ENCODE results near the gene BLOC1S6. TPM values are rescaled to one million over a fixed set of nuclear protein-coding genes. Genes with fewer than 3 reads are reported as not detected.

Gene BLOC1S6
- total and polyA plus RNA-seq, 4 donors = 49.8 to 86.6 (median 60.4) TPM

- WGBS (ENCODE audit: insufficient coverage) = 1% methylated on average over 14 of the region's 14 CpGs
- DNase-seq (ENCODE audit: low read depth in 4 of 6, low spot score in 6 of 6) = peak in 1 of 6 donors; percentile 2
- H3K36me3 ChIP-seq (ENCODE audit: control insufficient read depth, insufficient read depth, low read length) = no peaks in the 10 kb centered on the region
These were observed 531 bp upstream of the BLOC1S6 start for GRCh38 chr15:45586601-45587094.

GRCh38 chr15:45587863-45588170 lies 638 bp downstream of the BLOC1S6 start:
- Histone ChIP-seq H3K9me3 (ENCODE audit: control insufficient read depth, insufficient read depth, low read length) (no peaks in the 10 kb centered on the region), H3K4me3 (ENCODE audit: low read depth, low read length) (peak overlapping the region; percentile 99), H3K27me3 (ENCODE audit: control insufficient read depth, insufficient read depth, low read length) (no peaks in the 10 kb centered on the region), H3K36me3 (ENCODE audit: control insufficient read depth, insufficient read depth, low read length) (no peaks in the 10 kb centered on the region), H3K27ac (ENCODE audit: low read depth, low read length) (peak overlapping the region; percentile 100), H3K4me1 (ENCODE audit: control insufficient read depth, insufficient read depth, low read length) (peaks cover 4% of the 10 kb centered on the region)
- WGBS (ENCODE audit: insufficient coverage) = no CpG with 5 or more reads among the region's 4 CpGs
- peak in 1 of 6 donors; percentile 50 for DNase-seq (ENCODE audit: low read depth in 4 of 6, low spot score in 6 of 6)

More at GRCh38 chr15:45586601-45587094, 531 bp upstream of the BLOC1S6 start:
- Histone ChIP-seq H3K4me1 (ENCODE audit: control insufficient read depth, insufficient read depth, low read length) (peaks cover 4% of the 10 kb centered on the region), H3K9me3 (ENCODE audit: control insufficient read depth, insufficient read depth, low read length) (no peaks in the 10 kb centered on the region), H3K4me3 (ENCODE audit: low read depth, low read length) (peak overlapping the region; percentile 99), H3K27ac (ENCODE audit: low read depth, low read length) (peak overlapping the region; percentile 100), H3K27me3 (ENCODE audit: control insufficient read depth, insufficient read depth, low read length) (no peaks in the 10 kb centered on the region)

GRCh38 chr15:45588219-45588875 lies 1.2 kb downstream of the BLOC1S6 start:
- no peaks in the 10 kb centered on the region for H3K9me3 ChIP-seq (ENCODE audit: control insufficient read depth, insufficient read depth, low read length)
- no peaks in the 10 kb centered on the region for H3K36me3 ChIP-seq (ENCODE audit: control insufficient read depth, insufficient read depth, low read length)
- peaks cover 4% of the 10 kb centered on the region for H3K4me1 ChIP-seq (ENCODE audit: control insufficient read depth, insufficient read depth, low read length)
- no peaks in the 10 kb centered on the region for H3K27me3 ChIP-seq (ENCODE audit: control insufficient read depth, insufficient read depth, low read length)
- H3K27ac ChIP-seq (ENCODE audit: low read depth, low read length) = peak overlapping the region; percentile 100
- 66% methylated on average over 3 of the region's 6 CpGs for WGBS (ENCODE audit: insufficient coverage)
- DNase-seq (ENCODE audit: low read depth in 4 of 6, low spot score in 6 of 6) = peak in 1 of 6 donors; percentile 8
- H3K4me3 ChIP-seq (ENCODE audit: low read depth, low read length) = peak overlapping the region; percentile 99

- Histone ChIP-seq H3K4me1 (ENCODE audit: control insufficient read depth, insufficient read depth, low read length) (peaks cover 4% of the 10 kb centered on the region), H3K4me3 (ENCODE audit: low read depth, low read length) (no peak overlapping the region)
These were observed 2.1 kb downstream of the BLOC1S6 start for GRCh38 chr15:45589256-45589655.

GRCh38 chr15:45594319-45594718 lies 7.1 kb downstream of the BLOC1S6 start:
- no peak overlapping the region for H3K27ac ChIP-seq (ENCODE audit: low read depth, low read length)
- H3K36me3 ChIP-seq (ENCODE audit: control insufficient read depth, insufficient read depth, low read length) = peaks cover 19% of the 10 kb centered on the region
- no peak for DNase-seq (ENCODE audit: low read depth in 4 of 6, low spot score in 6 of 6)
- no peaks in the 10 kb centered on the region for H3K9me3 ChIP-seq (ENCODE audit: control insufficient read depth, insufficient read depth, low read length)
- WGBS (ENCODE audit: insufficient coverage) = 80% methylated on average over 1 of the region's 2 CpGs
- H3K27me3 ChIP-seq (ENCODE audit: control insufficient read depth, insufficient read depth, low read length) = no peaks in the 10 kb centered on the region
- H3K4me3 ChIP-seq (ENCODE audit: low read depth, low read length) = no peak overlapping the region
- no peaks in the 10 kb centered on the region for H3K4me1 ChIP-seq (ENCODE audit: control insufficient read depth, insufficient read depth, low read length)

More at GRCh38 chr15:45589256-45589655, 2.1 kb downstream of the BLOC1S6 start:
- H3K27ac ChIP-seq (ENCODE audit: low read depth, low read length) = no peak overlapping the region
- 83% methylated on average over 1 of the region's 5 CpGs for WGBS (ENCODE audit: insufficient coverage)
- no peaks in the 10 kb centered on the region for H3K9me3 ChIP-seq (ENCODE audit: control insufficient read depth, insufficient read depth, low read length)
- no peak for DNase-seq (ENCODE audit: low read depth in 4 of 6, low spot score in 6 of 6)
- no peaks in the 10 kb centered on the region for H3K27me3 ChIP-seq (ENCODE audit: control insufficient read depth, insufficient read depth, low read length)
- no peaks in the 10 kb centered on the region for H3K36me3 ChIP-seq (ENCODE audit: control insufficient read depth, insufficient read depth, low read length)

- 80% methylated on average over 1 of the region's 2 CpGs for WGBS (ENCODE audit: insufficient coverage)
- no peaks in the 10 kb centered on the region for H3K4me1 ChIP-seq (ENCODE audit: control insufficient read depth, insufficient read depth, low read length)
- no peak overlapping the region for H3K4me3 ChIP-seq (ENCODE audit: low read depth, low read length)
- no peak for DNase-seq (ENCODE audit: low read depth in 4 of 6, low spot score in 6 of 6)
- no peaks in the 10 kb centered on the region for H3K9me3 ChIP-seq (ENCODE audit: control insufficient read depth, insufficient read depth, low read length)
- H3K27ac ChIP-seq (ENCODE audit: low read depth, low read length) = no peak overlapping the region
- no peaks in the 10 kb centered on the region for H3K27me3 ChIP-seq (ENCODE audit: control insufficient read depth, insufficient read depth, low read length)
- peaks cover 19% of the 10 kb centered on the region for H3K36me3 ChIP-seq (ENCODE audit: control insufficient read depth, insufficient read depth, low read length)
These were observed 7.8 kb downstream of the BLOC1S6 start for GRCh38 chr15:45594835-45595530.

- Histone ChIP-seq H3K4me3 (ENCODE audit: low read depth, low read length) (no peak overlapping the region), H3K27ac (ENCODE audit: low read depth, low read length) (no peak overlapping the region), H3K27me3 (ENCODE audit: control insufficient read depth, insufficient read depth, low read length) (no peaks in the 10 kb centered on the region), H3K4me1 (ENCODE audit: control insufficient read depth, insufficient read depth, low read length) (no peaks in the 10 kb centered on the region), H3K9me3 (ENCODE audit: control insufficient read depth, insufficient read depth, low read length) (no peaks in the 10 kb centered on the region), H3K36me3 (ENCODE audit: control insufficient read depth, insufficient read depth, low read length) (peaks cover 11% of the 10 kb centered on the region)
- DNase-seq (ENCODE audit: low read depth in 4 of 6, low spot score in 6 of 6) = no peak
- no CpG with 5 or more reads among the region's 3 CpGs for WGBS (ENCODE audit: insufficient coverage)
These were observed 16.7 kb downstream of the BLOC1S6 start for GRCh38 chr15:45603881-45604280.

- Histone ChIP-seq H3K9me3 (ENCODE audit: control insufficient read depth, insufficient read depth, low read length) (no peaks in the 10 kb centered on the region), H3K4me1 (ENCODE audit: control insufficient read depth, insufficient read depth, low read length) (no peaks in the 10 kb centered on the region), H3K4me3 (ENCODE audit: low read depth, low read length) (no peak overlapping the region), H3K27me3 (ENCODE audit: control insufficient read depth, insufficient read depth, low read length) (no peaks in the 10 kb centered on the region), H3K27ac (ENCODE audit: low read depth, low read length) (no peak overlapping the region), H3K36me3 (ENCODE audit: control insufficient read depth, insufficient read depth, low read length) (peaks cover 11% of the 10 kb centered on the region)
- 89% methylated on average over 1 of the region's 1 CpG for WGBS (ENCODE audit: insufficient coverage)
- DNase-seq (ENCODE audit: low read depth in 4 of 6, low spot score in 6 of 6) = no peak
These were observed 17.1 kb downstream of the BLOC1S6 start for GRCh38 chr15:45604326-45604725.

GRCh38 chr15:45606413-45606812 lies 19.2 kb downstream of the BLOC1S6 start:
- Histone ChIP-seq H3K9me3 (ENCODE audit: control insufficient read depth, insufficient read depth, low read length) (no peaks in the 10 kb centered on the region), H3K27ac (ENCODE audit: low read depth, low read length) (no peak overlapping the region), H3K36me3 (ENCODE audit: control insufficient read depth, insufficient read depth, low read length) (peaks cover 15% of the 10 kb centered on the region), H3K27me3 (ENCODE audit: control insufficient read depth, insufficient read depth, low read length) (no peaks in the 10 kb centered on the region), H3K4me1 (ENCODE audit: control insufficient read depth, insufficient read depth, low read length) (no peaks in the 10 kb centered on the region), H3K4me3 (ENCODE audit: low read depth, low read length) (no peak overlapping the region)
- 92% methylated on average over 1 of the region's 3 CpGs for WGBS (ENCODE audit: insufficient coverage)
- DNase-seq (ENCODE audit: low read depth in 4 of 6, low spot score in 6 of 6) = no peak

GRCh38 chr15:45606841-45607240 lies 19.7 kb downstream of the BLOC1S6 start:
- no peaks in the 10 kb centered on the region for H3K9me3 ChIP-seq (ENCODE audit: control insufficient read depth, insufficient read depth, low read length)
- H3K4me3 ChIP-seq (ENCODE audit: low read depth, low read length) = no peak overlapping the region
- H3K36me3 ChIP-seq (ENCODE audit: control insufficient read depth, insufficient read depth, low read length) = peaks cover 15% of the 10 kb centered on the region
- H3K27me3 ChIP-seq (ENCODE audit: control insufficient read depth, insufficient read depth, low read length) = no peaks in the 10 kb centered on the region
- no peak overlapping the region for H3K27ac ChIP-seq (ENCODE audit: low read depth, low read length)
- no CpG with 5 or more reads among the region's 1 CpG for WGBS (ENCODE audit: insufficient coverage)
- no peak for DNase-seq (ENCODE audit: low read depth in 4 of 6, low spot score in 6 of 6)
- no peaks in the 10 kb centered on the region for H3K4me1 ChIP-seq (ENCODE audit: control insufficient read depth, insufficient read depth, low read length)

Measured in spinal cord (tissue), 10 donors.